Measurements from ENCODE around the gene SOX8. TPM values are rescaled to one million over a fixed set of nuclear protein-coding genes. Genes with fewer than 3 reads are reported as not detected.
A peak's percentile ranks its signal among the peaks of the same experiment; 100 is the strongest.

SOX8 gene
- total RNA-seq, 1 experiment from 2014 or later: 10.0 TPM

GRCh38 chr16:974001-974601 lies 7.5 kb upstream of the SOX8 start:
- no peaks in the 10 kb centered on the region for H3K36me3 ChIP-seq (replicated peaks; ENCODE audit: control insufficient read depth, insufficient read depth, low read length)
- peaks cover 10% of the 10 kb centered on the region for H3K27me3 ChIP-seq (ENCODE audit: control insufficient read depth, insufficient read depth, low read length)
- no peak overlapping the region for H3K4me3 ChIP-seq (ENCODE audit: insufficient read depth, low read depth, low read length)
- no peak for DNase-seq

DNA sequence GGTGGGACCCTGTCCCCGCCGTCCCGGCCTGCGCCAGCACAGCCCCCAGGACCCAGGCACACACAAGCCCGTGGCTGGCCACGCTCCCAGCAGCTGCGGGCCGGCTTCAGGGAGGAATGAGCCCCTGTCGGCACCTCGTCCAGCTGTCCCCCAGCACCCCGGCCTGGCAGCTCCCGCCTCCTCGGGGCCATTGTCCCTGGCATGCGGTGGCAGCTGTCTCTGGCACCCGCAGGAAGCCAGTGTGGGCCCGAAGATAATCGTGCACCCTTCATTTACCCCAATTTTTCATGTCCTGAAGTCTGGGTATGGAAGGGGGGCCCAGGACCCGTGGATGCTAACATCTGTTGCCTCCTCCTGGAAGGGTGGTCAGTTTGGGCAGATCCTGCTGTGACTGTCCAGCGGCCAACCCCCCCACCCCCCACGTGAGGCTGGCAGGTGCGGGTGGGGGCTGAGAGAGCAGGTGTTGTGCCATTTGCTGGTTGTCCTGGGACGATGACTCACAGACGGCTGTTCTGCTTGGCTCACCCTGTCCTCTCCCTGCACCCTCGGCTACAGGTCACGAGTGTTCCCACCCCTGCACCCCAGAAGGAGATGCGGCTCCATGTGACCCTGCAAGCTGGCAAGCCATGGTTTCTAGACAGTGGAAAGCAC lies 6.8 kb upstream of the SOX8 start:
- no peaks in the 10 kb centered on the region for H3K36me3 ChIP-seq (replicated peaks; ENCODE audit: control insufficient read depth, insufficient read depth, low read length)
- no peak for DNase-seq
- peaks cover 16% of the 10 kb centered on the region for H3K27me3 ChIP-seq (ENCODE audit: control insufficient read depth, insufficient read depth, low read length)
- H3K4me3 ChIP-seq (ENCODE audit: insufficient read depth, low read depth, low read length): no peak overlapping the region

DNA sequence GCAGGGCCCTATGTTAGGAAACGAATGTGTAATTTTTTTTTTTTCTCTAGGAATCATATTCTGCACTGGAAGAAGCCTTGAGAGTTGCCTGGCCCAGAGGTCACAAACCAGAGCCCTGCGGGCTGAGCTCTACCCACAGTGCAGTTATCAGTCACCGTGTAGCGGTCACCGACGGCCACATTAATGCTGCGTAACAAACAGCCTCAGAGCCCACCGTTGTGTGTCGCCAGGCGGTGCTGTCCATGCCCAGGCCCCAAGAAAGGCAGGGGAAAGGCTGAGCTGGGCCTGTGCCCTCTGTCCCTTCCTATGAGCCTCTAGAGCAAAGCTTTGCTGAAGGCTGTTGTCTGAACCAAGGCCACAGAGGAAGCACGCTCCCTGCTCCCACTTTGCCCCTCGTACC lies 6.3 kb upstream of the SOX8 start:
- H3K36me3 ChIP-seq (replicated peaks; ENCODE audit: control insufficient read depth, insufficient read depth, low read length): no peaks in the 10 kb centered on the region
- H3K27me3 ChIP-seq (ENCODE audit: control insufficient read depth, insufficient read depth, low read length): peaks cover 21% of the 10 kb centered on the region
- H3K4me3 ChIP-seq (ENCODE audit: insufficient read depth, low read depth, low read length): no peak overlapping the region
- DNase-seq: no peak

DNA sequence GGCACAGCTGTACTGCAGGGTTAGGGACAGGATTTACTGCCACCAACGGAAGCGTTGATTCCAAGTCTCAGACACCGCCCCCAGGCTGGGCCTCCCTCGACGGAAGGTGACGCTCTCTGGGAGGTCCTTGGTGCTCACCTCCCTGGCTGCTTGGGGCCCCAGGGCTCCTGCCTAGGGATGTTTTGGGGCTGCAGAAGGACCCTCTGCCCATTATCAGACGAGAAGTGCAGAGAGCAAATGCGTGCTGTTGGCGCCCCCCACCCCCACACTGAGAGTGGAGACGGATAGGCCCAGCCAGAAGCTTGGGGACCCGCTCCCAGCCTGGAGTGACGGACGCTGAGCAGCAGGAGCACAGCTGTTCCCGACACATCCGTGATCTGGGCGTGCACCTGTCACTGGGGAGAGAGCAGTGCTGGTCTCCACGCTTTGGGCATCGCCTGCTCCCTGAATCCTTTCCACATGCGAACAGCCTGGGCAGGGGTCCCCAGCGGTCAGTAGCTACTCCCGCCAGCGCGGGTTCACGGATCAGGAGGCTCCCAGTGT lies 5.1 kb upstream of the SOX8 start:
- no peak overlapping the region for H3K4me3 ChIP-seq (ENCODE audit: insufficient read depth, low read depth, low read length)
- DNase-seq: no peak
- H3K36me3 ChIP-seq (replicated peaks; ENCODE audit: control insufficient read depth, insufficient read depth, low read length): no peaks in the 10 kb centered on the region
- peaks cover 22% of the 10 kb centered on the region for H3K27me3 ChIP-seq (ENCODE audit: control insufficient read depth, insufficient read depth, low read length)

- DNase-seq: no peak
- Histone ChIP-seq H3K36me3 (replicated peaks; ENCODE audit: control insufficient read depth, insufficient read depth, low read length) (no peaks in the 10 kb centered on the region), H3K27me3 (ENCODE audit: control insufficient read depth, insufficient read depth, low read length) (peaks cover 22% of the 10 kb centered on the region), H3K4me3 (ENCODE audit: insufficient read depth, low read depth, low read length) (no peak overlapping the region)
These were observed 4.4 kb upstream of the SOX8 start for GRCh38 chr16:977081-977701.

- no peaks in the 10 kb centered on the region for H3K36me3 ChIP-seq (replicated peaks; ENCODE audit: control insufficient read depth, insufficient read depth, low read length)
- DNase-seq: no peak
- H3K4me3 ChIP-seq (ENCODE audit: insufficient read depth, low read depth, low read length): no peak overlapping the region
- peaks cover 29% of the 10 kb centered on the region for H3K27me3 ChIP-seq (ENCODE audit: control insufficient read depth, insufficient read depth, low read length)
These were observed 3.7 kb upstream of the SOX8 start for GRCh38 chr16:977896-978295.

GRCh38 chr16:978403-978802 lies 3.2 kb upstream of the SOX8 start:
- Histone ChIP-seq H3K36me3 (replicated peaks; ENCODE audit: control insufficient read depth, insufficient read depth, low read length) (no peaks in the 10 kb centered on the region), H3K27me3 (ENCODE audit: control insufficient read depth, insufficient read depth, low read length) (peaks cover 34% of the 10 kb centered on the region), H3K4me3 (ENCODE audit: insufficient read depth, low read depth, low read length) (no peak overlapping the region)
- DNase-seq: no peak

DNA sequence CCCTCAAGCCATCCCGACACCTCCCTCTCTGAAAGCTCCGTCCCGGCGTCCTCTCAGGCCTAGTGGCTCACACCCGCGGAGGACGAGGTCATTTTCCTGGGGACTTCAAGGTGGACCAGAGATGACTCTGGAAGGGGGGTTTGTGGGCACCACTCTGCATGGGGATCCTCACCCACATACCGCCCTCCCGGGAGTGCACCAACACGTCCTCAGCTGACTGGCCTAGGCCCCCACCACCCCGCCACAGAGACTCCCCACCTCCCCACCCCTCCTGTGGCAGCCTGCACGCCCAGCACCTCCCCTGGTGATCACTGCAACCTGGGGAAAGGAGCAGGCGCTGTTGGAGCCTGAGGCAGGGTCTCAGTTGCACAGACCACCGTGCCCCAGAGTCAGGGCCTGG lies 2.4 kb upstream of the SOX8 start:
- H3K27me3 ChIP-seq (ENCODE audit: control insufficient read depth, insufficient read depth, low read length): peaks cover 36% of the 10 kb centered on the region
- no peak for DNase-seq
- no peak overlapping the region for H3K4me3 ChIP-seq (ENCODE audit: insufficient read depth, low read depth, low read length)

DNA sequence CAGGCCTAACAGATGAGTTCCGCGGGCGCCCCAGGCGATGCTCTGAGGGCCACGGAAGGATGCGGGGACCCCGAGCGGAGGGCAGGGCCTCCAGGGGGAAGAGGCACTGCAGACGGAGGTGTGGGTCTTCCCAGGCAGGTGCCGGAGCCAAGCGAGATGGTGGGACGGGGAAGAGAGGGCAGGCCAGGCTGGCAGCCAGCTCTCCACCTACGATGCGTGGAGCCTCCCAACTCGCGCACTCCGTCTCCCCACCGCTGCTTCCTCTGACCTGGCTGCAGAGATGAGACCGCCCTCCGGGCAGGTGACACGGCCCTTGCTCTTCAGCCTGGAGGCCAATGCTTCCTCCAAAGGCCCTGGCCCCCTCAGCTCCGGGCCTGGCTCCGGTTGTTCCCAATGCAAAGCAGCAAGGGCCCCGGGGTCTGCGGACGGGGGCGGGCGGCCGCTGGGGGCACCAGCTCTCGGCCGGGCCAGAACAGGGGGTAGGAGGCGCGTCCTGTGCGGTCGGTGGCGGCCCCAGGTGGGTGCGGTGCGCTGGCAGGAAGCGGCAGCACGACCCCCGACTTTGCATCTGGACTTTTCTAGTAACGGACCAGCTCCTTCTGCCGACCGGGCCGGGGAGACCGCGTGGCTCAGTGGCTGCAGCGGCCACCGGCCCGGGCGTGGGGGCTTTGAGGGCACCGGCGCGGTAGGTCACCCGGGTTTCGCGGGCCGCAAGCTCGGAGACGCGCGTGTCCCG lies 1.5 kb upstream of the SOX8 start:
- DNase-seq: peak; percentile 91
- no peaks in the 10 kb centered on the region for H3K36me3 ChIP-seq (replicated peaks; ENCODE audit: control insufficient read depth, insufficient read depth, low read length)
- H3K27me3 ChIP-seq (ENCODE audit: control insufficient read depth, insufficient read depth, low read length): peaks cover 36% of the 10 kb centered on the region
- peak overlapping the region; percentile 63 for H3K4me3 ChIP-seq (ENCODE audit: insufficient read depth, low read depth, low read length)

More for the DNA sequence above, 2.4 kb upstream of the SOX8 start:
- no peaks in the 10 kb centered on the region for H3K36me3 ChIP-seq (replicated peaks; ENCODE audit: control insufficient read depth, insufficient read depth, low read length)

- Histone ChIP-seq H3K27me3 (ENCODE audit: control insufficient read depth, insufficient read depth, low read length) (peaks cover 36% of the 10 kb centered on the region), H3K4me3 (ENCODE audit: insufficient read depth, low read depth, low read length) (peak overlapping the region; percentile 63), H3K36me3 (replicated peaks; ENCODE audit: control insufficient read depth, insufficient read depth, low read length) (no peaks in the 10 kb centered on the region)
- no peak for DNase-seq
These were observed 1.0 kb upstream of the SOX8 start for GRCh38 chr16:980595-980854.

GRCh38 chr16:982145-983043 lies 824 bp downstream of the SOX8 start:
- peak overlapping the region; percentile 54 for H3K4me3 ChIP-seq (ENCODE audit: insufficient read depth, low read depth, low read length)
- H3K36me3 ChIP-seq (replicated peaks; ENCODE audit: control insufficient read depth, insufficient read depth, low read length): no peaks in the 10 kb centered on the region
- H3K27me3 ChIP-seq (ENCODE audit: control insufficient read depth, insufficient read depth, low read length): peaks cover 36% of the 10 kb centered on the region
- peak; percentile 82 for DNase-seq

GRCh38 chr16:983044-984030 lies 1.8 kb downstream of the SOX8 start:
- peak overlapping the region; percentile 54; the same call in 1 of the 2 replicates for H3K4me3 ChIP-seq (ENCODE audit: insufficient read depth, low read depth, low read length)
- H3K27me3 ChIP-seq (ENCODE audit: control insufficient read depth, insufficient read depth, low read length): peaks cover 36% of the 10 kb centered on the region
- peak; percentile 87 for DNase-seq
- H3K36me3 ChIP-seq (replicated peaks; ENCODE audit: control insufficient read depth, insufficient read depth, low read length): no peaks in the 10 kb centered on the region

DNA sequence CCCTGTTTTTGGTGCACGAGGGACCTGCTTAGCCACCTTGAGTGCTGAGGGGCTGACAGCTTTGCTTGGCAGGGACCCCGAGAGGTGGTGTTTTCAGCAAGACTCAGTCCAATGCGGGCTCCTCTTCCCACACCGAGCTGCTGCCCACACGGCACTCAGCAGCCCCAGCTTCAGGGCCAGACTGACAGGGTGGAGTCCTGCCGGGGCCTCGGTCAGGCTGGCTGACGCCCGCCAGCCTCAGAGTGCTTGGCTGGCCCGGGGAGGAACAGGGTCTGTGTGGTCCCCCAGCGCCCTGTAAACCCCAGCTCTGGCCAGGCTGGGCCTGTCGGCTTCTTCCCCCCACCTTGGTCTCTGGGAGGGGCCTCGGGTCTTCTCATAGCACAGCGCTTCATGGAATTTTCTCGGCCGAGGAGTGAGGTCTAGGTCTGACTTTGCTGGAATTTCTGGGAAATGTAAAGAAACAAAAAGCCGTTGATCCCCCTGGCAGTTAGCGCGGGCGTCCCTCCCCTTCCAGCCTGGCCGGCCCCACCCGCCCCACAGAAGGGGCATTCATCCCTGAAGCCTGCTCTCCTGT lies 2.6 kb downstream of the SOX8 start:
- H3K4me3 ChIP-seq (ENCODE audit: insufficient read depth, low read depth, low read length): no peak overlapping the region
- peaks cover 31% of the 10 kb centered on the region for H3K27me3 ChIP-seq (ENCODE audit: control insufficient read depth, insufficient read depth, low read length)
- H3K36me3 ChIP-seq (replicated peaks; ENCODE audit: control insufficient read depth, insufficient read depth, low read length): no peaks in the 10 kb centered on the region
- no peak for DNase-seq
